NB4 (cell line): ENCODE measurements around the gene IQGAP2.

Source experiments
- MYC ChIP-seq: IDR thresholded peaks from 2 replicates; pipeline ENCODE4 v1.6.1; 2011; ENCODE audit warnings: low read depth, low read length
- POLR2A ChIP-seq: IDR thresholded peaks from 2 replicates; pipeline ENCODE4 v1.6.1; 2011; ENCODE audit warnings: mild to moderate bottlenecking; ENCODE audit not compliant: insufficient read length; ENCODE audit errors: extremely low read depth
- TF ChIP-seq, protein P1 (sequence below): IDR thresholded peaks from one replicate; pipeline ENCODE4 v1.5.1; 2012; ENCODE audit warnings: low read depth, low read length

DNA sequence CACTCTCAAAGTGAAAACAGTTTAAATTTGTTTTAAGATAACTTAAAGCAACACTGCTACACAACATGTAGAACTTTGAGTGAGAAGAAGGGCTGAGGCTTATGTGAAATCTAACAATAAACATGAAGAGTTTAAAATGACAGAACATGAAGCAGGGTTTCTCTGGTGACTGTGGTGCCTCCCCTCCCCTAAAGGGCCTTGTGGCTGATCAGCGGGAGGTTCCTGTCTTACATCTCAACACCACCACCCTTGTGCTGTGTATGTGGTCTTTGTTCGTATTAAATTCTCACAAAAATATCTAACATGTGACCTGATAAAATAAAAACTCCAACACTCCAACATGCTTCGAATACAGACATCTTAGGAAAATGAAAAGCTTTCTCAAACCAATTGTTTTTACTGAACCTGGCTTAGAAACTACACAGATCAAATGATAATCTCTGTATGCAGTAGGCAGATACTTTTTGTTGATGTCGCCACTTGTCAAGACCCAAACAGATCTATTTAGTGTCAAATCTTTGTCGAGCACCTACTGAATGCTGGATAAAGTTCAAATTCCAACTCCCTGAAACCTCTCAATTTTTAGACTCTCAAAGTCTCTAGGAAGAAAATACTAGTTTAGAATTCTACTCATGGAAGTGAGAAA lies 9.9 kb upstream of the IQGAP2 start:
- TF ChIP-seq, protein P1, sequence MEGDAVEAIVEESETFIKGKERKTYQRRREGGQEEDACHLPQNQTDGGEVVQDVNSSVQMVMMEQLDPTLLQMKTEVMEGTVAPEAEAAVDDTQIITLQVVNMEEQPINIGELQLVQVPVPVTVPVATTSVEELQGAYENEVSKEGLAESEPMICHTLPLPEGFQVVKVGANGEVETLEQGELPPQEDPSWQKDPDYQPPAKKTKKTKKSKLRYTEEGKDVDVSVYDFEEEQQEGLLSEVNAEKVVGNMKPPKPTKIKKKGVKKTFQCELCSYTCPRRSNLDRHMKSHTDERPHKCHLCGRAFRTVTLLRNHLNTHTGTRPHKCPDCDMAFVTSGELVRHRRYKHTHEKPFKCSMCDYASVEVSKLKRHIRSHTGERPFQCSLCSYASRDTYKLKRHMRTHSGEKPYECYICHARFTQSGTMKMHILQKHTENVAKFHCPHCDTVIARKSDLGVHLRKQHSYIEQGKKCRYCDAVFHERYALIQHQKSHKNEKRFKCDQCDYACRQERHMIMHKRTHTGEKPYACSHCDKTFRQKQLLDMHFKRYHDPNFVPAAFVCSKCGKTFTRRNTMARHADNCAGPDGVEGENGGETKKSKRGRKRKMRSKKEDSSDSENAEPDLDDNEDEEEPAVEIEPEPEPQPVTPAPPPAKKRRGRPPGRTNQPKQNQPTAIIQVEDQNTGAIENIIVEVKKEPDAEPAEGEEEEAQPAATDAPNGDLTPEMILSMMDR: no peak
- TF ChIP-seq POLR2A: no peak
- peak; percentile 44; the same call in 1 of the 2 replicates for TF ChIP-seq MYC
